ENCODE measurements around the gene CELF2.

DNA sequence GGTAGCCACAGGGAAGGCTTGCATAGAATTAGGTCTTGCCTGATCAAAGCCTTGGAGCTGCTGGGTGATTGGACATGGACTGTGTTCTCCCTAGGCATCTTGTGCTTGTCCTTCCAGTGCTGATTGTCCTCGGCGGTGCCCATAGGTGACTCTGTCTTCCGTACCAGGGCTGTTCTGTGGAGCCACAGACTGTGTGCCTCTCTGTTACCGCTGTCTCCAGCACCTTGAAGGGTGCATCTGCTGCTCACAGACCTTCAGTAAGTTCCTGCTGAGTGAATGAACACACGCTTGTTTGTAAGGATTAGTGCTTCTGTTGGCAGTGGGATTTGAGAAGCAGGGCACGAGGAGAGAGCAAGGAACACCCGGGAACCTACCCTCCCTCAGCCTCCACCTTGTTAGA is 116.7 kb downstream of the CELF2 start:
- TF ChIP-seq, protein P1, sequence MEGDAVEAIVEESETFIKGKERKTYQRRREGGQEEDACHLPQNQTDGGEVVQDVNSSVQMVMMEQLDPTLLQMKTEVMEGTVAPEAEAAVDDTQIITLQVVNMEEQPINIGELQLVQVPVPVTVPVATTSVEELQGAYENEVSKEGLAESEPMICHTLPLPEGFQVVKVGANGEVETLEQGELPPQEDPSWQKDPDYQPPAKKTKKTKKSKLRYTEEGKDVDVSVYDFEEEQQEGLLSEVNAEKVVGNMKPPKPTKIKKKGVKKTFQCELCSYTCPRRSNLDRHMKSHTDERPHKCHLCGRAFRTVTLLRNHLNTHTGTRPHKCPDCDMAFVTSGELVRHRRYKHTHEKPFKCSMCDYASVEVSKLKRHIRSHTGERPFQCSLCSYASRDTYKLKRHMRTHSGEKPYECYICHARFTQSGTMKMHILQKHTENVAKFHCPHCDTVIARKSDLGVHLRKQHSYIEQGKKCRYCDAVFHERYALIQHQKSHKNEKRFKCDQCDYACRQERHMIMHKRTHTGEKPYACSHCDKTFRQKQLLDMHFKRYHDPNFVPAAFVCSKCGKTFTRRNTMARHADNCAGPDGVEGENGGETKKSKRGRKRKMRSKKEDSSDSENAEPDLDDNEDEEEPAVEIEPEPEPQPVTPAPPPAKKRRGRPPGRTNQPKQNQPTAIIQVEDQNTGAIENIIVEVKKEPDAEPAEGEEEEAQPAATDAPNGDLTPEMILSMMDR (IDR thresholded peaks at IDR 0.05), result no peak
- no peak for TF ChIP-seq POLR2A (IDR thresholded peaks at IDR 0.05)

Measured in body of pancreas (tissue), 4 donors.